Measurements from ENCODE around the gene ZNF831.

The ZNF831 gene

DNA sequence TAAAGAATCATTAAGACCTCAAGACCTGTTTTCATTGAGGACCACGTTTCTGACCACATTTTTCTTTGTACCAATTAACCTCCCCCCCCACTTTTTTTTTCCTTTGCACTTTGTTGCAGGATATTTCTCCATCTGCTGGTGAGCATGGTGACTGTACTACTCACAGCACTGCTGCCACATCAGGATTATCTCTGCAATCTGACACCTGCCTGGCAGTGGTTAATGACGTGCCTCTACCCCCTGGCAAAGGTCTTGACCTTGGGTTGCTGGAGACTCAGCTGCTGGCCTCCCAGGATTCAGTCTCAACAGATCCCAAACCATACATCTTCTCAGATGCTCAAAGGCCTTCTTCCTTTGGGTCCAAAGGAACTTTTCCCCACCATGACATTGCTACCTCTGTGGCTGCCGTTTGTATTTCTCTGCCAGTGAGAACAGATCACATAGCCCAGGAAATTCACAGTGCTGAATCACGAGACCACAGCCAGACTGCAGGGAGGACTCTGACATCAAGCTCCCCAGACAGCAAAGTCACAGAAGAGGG is 90.2 kb downstream of the ZNF831 start:
- DNase-seq (ENCODE audit: low read depth), result no peak

GRCh38 chr20:59255256-59255655 is 91.6 kb downstream of the ZNF831 start:
- no peak for DNase-seq (ENCODE audit: low read depth)

DNA sequence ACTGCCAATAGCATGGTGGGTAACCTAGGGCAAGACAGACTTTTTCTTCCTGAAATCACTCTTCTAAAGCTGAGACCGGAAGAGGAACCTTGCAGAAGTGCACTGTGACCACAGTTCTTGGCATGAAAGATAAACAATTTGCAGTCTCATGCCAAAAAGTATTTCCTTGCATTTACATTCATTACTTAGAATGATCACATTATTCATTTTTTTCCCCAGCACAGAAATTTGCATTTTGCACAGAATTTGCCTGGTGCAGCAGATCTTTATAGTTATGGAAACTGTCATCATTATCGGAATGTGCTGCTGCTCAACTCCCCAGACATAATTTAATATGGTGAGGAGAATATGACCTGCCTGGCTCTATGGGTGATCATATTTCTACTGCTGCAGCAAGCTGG is 94.6 kb downstream of the ZNF831 start:
- no peak for DNase-seq (ENCODE audit: low read depth)

- no peak for DNase-seq (ENCODE audit: low read depth)
These were observed 96.3 kb downstream of the ZNF831 start for GRCh38 chr20:59259946-59260345.

GRCh38 chr20:59265298-59265697 is 101.7 kb downstream of the ZNF831 start:
- no peak for DNase-seq (ENCODE audit: low read depth)

DNA sequence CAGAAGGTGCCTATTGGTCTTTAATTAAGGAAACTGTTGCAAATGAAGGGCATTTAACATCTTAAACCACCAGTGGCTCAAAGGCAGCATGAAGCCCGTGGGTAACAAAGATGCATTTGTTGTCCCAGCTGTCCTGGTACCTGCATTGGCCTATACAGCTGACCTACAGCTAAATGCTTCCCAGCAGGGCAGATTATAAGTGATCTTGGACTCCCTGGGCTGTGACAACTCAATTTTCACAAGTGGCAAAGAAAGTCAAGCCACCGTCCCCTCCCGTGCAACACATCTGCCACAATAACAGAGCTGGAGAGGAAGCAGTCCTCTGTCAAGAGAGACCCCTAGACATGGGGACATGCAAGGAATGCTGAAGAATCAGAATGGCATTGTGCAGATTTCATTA is 105.2 kb downstream of the ZNF831 start:
- no peak for DNase-seq (ENCODE audit: low read depth)

GRCh38 chr20:59269411-59270025 is 105.9 kb downstream of the ZNF831 start:
- DNase-seq (ENCODE audit: low read depth), result no peak

- no peak for DNase-seq (ENCODE audit: low read depth)
These were observed 106.8 kb downstream of the ZNF831 start for GRCh38 chr20:59270380-59270779.

DNA sequence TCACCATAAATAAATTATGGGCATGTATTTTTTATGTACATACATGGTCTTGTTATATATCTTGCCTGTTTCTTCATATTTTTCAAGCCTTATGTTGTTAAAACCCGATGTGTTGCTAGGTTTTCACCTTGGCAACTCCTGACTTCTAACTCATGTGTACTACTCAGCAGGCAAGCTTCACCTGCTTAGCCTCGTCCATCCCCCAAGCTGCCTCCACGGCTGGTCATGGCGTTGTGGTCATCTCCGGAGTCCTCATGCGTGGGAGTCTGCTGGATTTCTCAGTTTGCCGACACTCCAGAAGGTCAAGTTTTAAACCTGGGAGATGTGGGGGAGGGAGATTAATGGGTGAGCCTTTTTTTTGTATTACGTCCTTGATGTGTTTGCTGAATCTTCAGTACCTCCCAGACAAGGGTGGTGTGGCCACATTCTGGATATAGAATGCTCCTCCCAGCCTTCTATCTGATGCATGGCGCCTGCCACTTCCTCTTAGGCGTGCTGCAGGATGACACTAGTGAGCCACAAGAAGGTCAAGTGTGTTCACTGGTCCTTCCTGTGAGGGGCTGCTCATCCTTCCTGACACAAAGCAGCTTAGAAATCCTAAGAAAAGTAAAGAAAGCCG is 110.2 kb downstream of the ZNF831 start:
- no peak for DNase-seq (ENCODE audit: low read depth)

DNA sequence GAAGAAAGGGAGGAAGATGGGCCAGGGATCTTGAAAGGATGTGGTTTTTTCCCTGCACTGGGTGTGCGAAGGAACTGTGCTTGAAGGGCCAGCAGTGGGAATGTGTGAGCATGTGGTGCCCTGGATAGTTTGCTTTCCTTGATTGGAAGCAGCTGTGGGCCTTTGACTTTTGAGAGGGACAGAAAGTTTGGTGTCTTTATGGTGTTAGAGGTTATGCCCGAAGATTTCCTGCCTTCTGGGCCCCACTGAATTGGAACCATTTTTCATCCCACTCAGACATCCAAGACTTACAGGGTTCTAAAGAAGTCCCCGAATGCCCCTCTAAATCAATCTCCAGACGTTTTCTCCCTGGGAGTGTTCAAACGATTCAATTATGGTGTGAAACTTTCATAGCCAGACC is 113.3 kb downstream of the ZNF831 start:
- DNase-seq (ENCODE audit: low read depth), result no peak

DNA sequence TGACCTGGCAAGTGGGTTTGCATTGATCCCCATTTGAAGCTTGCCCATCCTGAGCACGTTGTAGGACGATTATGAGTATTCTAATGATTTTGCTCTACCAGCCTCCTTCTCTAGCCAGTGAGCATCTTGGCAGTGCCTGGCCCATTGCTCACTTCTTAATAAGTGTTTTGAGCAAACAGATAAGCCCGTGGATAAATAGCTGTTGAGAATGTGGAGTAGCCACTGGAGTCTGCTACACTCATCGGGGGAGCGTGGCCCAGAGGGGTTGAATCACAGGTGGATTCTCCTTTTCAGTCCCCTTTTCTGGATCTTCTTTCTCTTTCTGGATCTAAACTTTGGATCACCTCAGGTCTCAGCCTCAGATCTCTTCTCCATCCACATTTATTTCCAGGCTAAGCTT is 120.8 kb downstream of the ZNF831 start:
- no peak for DNase-seq (ENCODE audit: low read depth)

DNA sequence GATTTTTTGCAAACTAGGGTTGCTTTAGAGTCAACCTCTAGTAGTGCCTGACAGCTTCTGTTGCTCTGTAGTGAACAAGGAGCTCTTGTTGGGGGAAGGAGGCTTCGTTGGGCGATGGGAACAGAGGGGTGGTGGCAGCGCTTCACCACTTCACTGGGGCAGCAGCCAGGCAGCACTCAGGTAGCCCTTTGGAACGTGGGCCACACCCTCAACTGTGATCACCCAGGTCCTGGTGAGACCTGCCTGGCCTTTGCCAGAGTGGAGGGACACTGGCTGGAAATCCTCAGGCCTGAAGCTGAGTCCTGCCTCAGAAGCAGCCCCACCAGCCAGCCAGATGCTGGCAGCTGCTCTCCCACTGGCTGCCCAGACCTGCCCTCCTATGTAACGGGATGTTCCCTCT is 126.4 kb downstream of the ZNF831 start:
- no peak for DNase-seq (ENCODE audit: low read depth)

DNA sequence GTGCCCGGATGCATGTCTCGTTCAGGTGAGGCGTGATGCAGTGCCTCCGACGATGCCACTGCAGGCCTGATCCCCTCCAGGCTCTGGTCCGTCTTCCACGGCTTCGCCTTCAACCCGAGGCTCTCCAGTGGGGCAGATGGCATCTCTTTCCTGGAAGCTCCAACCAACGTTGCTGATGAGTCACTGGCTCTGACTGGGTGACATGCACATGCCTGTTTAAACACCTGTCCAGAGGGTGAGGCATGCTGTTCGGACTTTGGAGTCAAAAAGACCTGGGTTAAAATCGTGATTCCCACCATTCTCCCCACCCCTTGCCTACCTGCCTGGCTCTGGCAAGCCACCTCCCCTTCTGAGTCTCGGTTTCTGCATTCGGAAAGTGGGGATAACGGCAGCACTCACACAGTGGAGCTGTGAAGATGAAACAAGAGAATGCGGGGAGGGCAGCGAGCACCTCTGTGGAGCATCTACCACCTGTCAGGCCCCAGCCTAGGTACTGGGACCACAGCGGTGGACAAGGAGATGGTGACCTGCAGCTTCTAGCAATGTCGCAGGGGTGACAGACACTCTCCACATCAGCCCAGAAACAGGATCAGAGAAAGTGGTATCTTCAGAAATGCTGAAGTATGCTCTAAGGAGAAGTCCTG is 128.2 kb downstream of the ZNF831 start:
- no peak for DNase-seq (ENCODE audit: low read depth)

GRCh38 chr20:59295531-59295930 is 131.9 kb downstream of the ZNF831 start:
- DNase-seq (ENCODE audit: low read depth), result no peak

DNA sequence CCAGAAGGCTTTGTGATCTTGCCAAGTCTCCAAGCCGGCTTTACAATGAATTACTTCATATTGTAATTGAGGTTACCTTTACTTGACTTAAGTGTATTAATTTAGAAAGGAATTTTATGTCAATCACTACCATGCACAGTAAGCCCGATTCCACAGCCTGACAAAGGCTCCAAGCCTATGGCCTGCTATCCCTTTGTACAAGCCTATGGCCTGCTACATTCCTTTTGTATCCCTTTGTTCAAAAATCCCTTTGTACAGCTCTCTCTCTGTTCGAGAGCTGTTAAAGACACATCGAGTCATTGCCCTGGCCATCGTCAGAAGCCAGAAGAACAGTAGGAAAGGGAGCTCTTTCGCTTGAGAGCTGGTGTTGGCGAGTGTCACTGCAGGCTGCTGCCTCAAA is 134.1 kb downstream of the ZNF831 start:
- DNase-seq (ENCODE audit: low read depth), result no peak

DNA sequence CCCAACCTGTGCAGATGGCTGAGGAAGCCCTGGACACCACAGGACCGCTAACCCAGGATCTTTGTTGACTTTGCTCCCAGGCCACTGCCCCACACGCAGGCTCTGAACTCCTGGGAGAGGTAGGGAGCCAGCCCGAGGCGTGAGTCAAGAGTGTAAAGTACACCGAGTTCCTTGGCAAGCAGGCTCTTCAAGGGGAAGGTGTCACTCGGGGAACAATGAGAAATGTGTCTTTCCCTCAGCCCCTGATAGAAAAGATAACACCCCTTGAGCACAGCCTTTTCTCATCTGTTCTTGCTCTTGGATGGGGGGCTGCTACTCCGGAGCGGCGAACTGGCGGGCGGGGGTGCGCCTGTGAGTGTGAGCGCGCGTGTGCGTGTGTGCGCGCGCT is 136.3 kb downstream of the ZNF831 start:
- no peak for DNase-seq (ENCODE audit: low read depth)

GRCh38 chr20:59300333-59301081 is 136.9 kb downstream of the ZNF831 start, which contains the start of gene EDN3:
EDN3 (plus strand) TSS chr20:59300611; CDS start chr20:59300813, 202 bp downstream.
- no peak for DNase-seq (ENCODE audit: low read depth)

DNA sequence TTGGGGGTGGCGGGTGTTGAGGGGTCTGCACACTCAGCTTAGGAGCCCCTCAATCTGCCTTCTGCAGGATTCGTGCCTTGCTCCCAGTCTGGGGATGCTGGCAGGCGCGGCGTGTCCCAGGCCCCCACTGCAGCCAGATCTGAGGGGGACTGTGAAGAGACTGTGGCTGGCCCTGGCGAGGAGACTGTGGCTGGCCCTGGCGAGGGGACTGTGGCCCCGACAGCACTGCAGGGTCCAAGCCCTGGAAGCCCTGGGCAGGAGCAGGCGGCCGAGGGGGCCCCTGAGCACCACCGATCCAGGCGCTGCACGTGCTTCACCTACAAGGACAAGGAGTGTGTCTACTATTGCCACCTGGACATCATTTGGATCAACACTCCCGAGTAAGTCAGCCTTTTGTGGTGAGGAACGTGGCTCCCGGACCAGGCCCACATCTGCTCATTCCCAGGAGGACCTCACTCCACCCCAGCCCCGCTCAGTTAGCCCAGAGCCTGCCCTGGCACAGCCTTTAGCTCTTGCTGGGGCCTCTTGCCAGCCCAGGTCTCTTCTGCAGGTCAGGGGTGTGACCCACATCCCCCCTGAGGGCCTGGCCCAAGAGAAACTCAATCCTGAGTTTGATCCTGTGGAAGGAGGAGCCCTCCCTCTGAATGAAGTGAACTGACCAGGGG is 137.9 kb downstream of the ZNF831 start:
- no peak for DNase-seq (ENCODE audit: low read depth)

GRCh38 chr20:59305908-59306655 is 142.5 kb downstream of the ZNF831 start:
- DNase-seq (ENCODE audit: low read depth), result no peak

DNA sequence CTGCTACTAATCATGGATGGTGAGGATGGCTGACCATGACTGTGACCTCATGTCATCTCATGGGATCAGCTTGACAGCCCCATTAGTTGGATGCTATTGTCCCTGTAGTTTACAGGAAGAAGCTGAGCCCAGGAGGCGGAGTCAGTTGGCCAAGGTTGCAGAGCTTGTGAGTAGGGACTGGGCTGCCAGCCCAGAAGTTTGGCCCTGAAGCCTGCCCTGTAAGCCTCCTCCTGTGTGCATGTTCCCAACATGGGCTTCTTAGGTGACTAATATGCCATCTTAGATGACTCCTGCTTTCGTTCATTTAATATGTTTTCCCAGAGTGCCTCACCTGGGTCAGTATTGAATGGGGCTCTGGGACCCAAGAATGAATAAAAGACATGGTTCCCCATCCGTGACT is 143.6 kb downstream of the ZNF831 start:
- no peak for DNase-seq (ENCODE audit: low read depth)

Data from GM04504 (cell line).